ENCODE measurements around the gene NUCB1. TPM values are rescaled to one million over a fixed set of nuclear protein-coding genes. Genes with fewer than 3 reads are reported as not detected.

NUCB1 gene
- total RNA-seq, 1 donor from 2014 or later = 159 TPM

- Mint-ChIP-seq H3K4me3 (no peak overlapping the region), H3K36me3 (peaks cover 8% of the 10 kb centered on the region), H3K9me3 (peaks cover 8% of the 10 kb centered on the region), H3K4me1 (no peaks in the 10 kb centered on the region), H3K27me3 (ENCODE audit: low read depth) (no peaks in the 10 kb centered on the region), H3K27ac (no peak overlapping the region)
- no peak for TF ChIP-seq CTCF (IDR thresholded peaks at IDR 0.05; ENCODE audit: unreplicated experiment)
- DNase-seq (ENCODE audit: low spot score in 2 of 2, unreplicated experiment in 2 of 2) = no peak
These were observed 45.7 kb downstream of the NUCB1 start for GRCh38 chr19:48945817-48946216.

GRCh38 chr19:48946463-48947257 lies 46.5 kb downstream of the NUCB1 start:
- Mint-ChIP-seq H3K27me3 (ENCODE audit: low read depth) (no peaks in the 10 kb centered on the region), H3K4me1 (no peaks in the 10 kb centered on the region), H3K36me3 (peaks cover 2% of the 10 kb centered on the region), H3K4me3 (no peak overlapping the region), H3K9me3 (peaks cover 3% of the 10 kb centered on the region), H3K27ac (no peak overlapping the region)
- TF ChIP-seq CTCF (IDR thresholded peaks at IDR 0.05; ENCODE audit: unreplicated experiment) = no peak
- no peak for DNase-seq (ENCODE audit: low spot score in 2 of 2, unreplicated experiment in 2 of 2)

GRCh38 chr19:48947258-48947542 lies 47.1 kb downstream of the NUCB1 start:
- DNase-seq (ENCODE audit: low spot score in 2 of 2, unreplicated experiment in 2 of 2) = no peak

GRCh38 chr19:48950159-48950558 lies 50.0 kb downstream of the NUCB1 start:
- DNase-seq (ENCODE audit: low spot score in 2 of 2, unreplicated experiment in 2 of 2) = no peak
- Mint-ChIP-seq H3K27me3 (ENCODE audit: low read depth) (no peaks in the 10 kb centered on the region), H3K4me1 (peaks cover 3% of the 10 kb centered on the region), H3K36me3 (no peaks in the 10 kb centered on the region), H3K9me3 (peaks cover 3% of the 10 kb centered on the region), H3K27ac (no peak overlapping the region), H3K4me3 (no peak overlapping the region)
- TF ChIP-seq CTCF (IDR thresholded peaks at IDR 0.05; ENCODE audit: unreplicated experiment) = no peak

More at GRCh38 chr19:48947258-48947542, 47.1 kb downstream of the NUCB1 start:
- TF ChIP-seq CTCF (IDR thresholded peaks at IDR 0.05; ENCODE audit: unreplicated experiment) = no peak
- Mint-ChIP-seq H3K27me3 (ENCODE audit: low read depth) (no peaks in the 10 kb centered on the region), H3K4me3 (no peak overlapping the region), H3K27ac (no peak overlapping the region), H3K36me3 (peaks cover 2% of the 10 kb centered on the region), H3K9me3 (peaks cover 3% of the 10 kb centered on the region), H3K4me1 (no peaks in the 10 kb centered on the region)

GRCh38 chr19:48950830-48951519 lies 50.9 kb downstream of the NUCB1 start:
- no peaks in the 10 kb centered on the region for H3K27me3 Mint-ChIP-seq (ENCODE audit: low read depth)
- no peak overlapping the region for H3K27ac Mint-ChIP-seq
- H3K4me3 Mint-ChIP-seq = no peak overlapping the region

More at GRCh38 chr19:48950830-48951519, 50.9 kb downstream of the NUCB1 start:
- peaks cover 3% of the 10 kb centered on the region for H3K9me3 Mint-ChIP-seq
- no peaks in the 10 kb centered on the region for H3K36me3 Mint-ChIP-seq
- no peak for TF ChIP-seq CTCF (IDR thresholded peaks at IDR 0.05; ENCODE audit: unreplicated experiment)
- no peak for DNase-seq (ENCODE audit: low spot score in 2 of 2, unreplicated experiment in 2 of 2)
- peaks cover 11% of the 10 kb centered on the region for H3K4me1 Mint-ChIP-seq

Measured in mesothelial cell of epicardium (in vitro differentiated cells).